HG03354 (cell line): ENCODE data around the gene ST3GAL3.
A peak's percentile ranks its signal among the peaks of the same experiment; 100 is the strongest.

Source experiments
- ATAC-seq: cut with Tn5 transposase; IDR thresholded peaks from one replicate; pipeline ENCODE4 v1.9.1; 2021; ENCODE audit warnings: mild to moderate bottlenecking; ENCODE audit not compliant: unreplicated experiment, poor library complexity, severe bottlenecking

Gene ST3GAL3

GRCh38 chr1:43947061-43947873 lies 239.9 kb downstream of the ST3GAL3 start:
- ATAC-seq, result peak; percentile 5

- no peak for ATAC-seq
Measured at GRCh38 chr1:43947874-43948437, 240.6 kb downstream of the ST3GAL3 start.

- ATAC-seq, result no peak
Measured at GRCh38 chr1:43949678-43950077, 242.3 kb downstream of the ST3GAL3 start.

- ATAC-seq, result no peak
Measured at GRCh38 chr1:43951021-43951985, 244.0 kb downstream of the ST3GAL3 start.

- ATAC-seq, result no peak
Measured at GRCh38 chr1:43952731-43953346, 245.5 kb downstream of the ST3GAL3 start.

GRCh38 chr1:43953361-43953760 lies 246.0 kb downstream of the ST3GAL3 start:
- no peak for ATAC-seq

GRCh38 chr1:43954036-43954435 lies 246.7 kb downstream of the ST3GAL3 start:
- no peak for ATAC-seq

GRCh38 chr1:43956234-43956633 lies 248.9 kb downstream of the ST3GAL3 start:
- no peak for ATAC-seq

- ATAC-seq, result no peak
Measured at GRCh38 chr1:43957407-43958040, 250.2 kb downstream of the ST3GAL3 start.

- ATAC-seq, result no peak
Measured at GRCh38 chr1:43958351-43959255, 251.3 kb downstream of the ST3GAL3 start.

- ATAC-seq, result no peak
Measured at GRCh38 chr1:43960798-43961197, 253.5 kb downstream of the ST3GAL3 start.

GRCh38 chr1:43961692-43962091 lies 254.4 kb downstream of the ST3GAL3 start:
- ATAC-seq, result no peak

GRCh38 chr1:43962324-43962723 lies 255.0 kb downstream of the ST3GAL3 start:
- ATAC-seq, result no peak

- ATAC-seq, result no peak
Measured at GRCh38 chr1:43963006-43963405, 255.7 kb downstream of the ST3GAL3 start.

- ATAC-seq, result no peak
Measured at GRCh38 chr1:43963890-43964289, 256.6 kb downstream of the ST3GAL3 start.

- ATAC-seq, result no peak
Measured at GRCh38 chr1:43965316-43965715, 258.0 kb downstream of the ST3GAL3 start.

- ATAC-seq, result no peak
Measured at GRCh38 chr1:43968348-43968948, 261.1 kb downstream of the ST3GAL3 start.

- no peak for ATAC-seq
Measured at GRCh38 chr1:43969416-43969745, 262.0 kb downstream of the ST3GAL3 start.
